DMS 273 (cell line): Measurements from ENCODE around the gene DRC3.
"Not testable (repeated sequence)": the region's sequence is repeated elsewhere in the genome, so short reads cannot be mapped to it uniquely, and the experiment has no call there.

Source experiments
- DNase-seq: peaks from one replicate; lab custom pipeline; 2025; ENCODE audit not compliant: unreplicated experiment; lab: John Stamatoyannopoulos, UW

Gene DRC3

GRCh38 chr17:17972126-17972951 is at the start of gene DRC3, which contains the start of gene TOM1L2:
Gene DRC3 (plus strand): TSS chr17:17972862. CDS start chr17:17977599, 4,737 bp downstream.
Gene TOM1L2 (minus strand): TSS chr17:17972400. CDS start chr17:17972313, 87 bp downstream.
- DNase-seq, result peak; percentile 100

- no peak for DNase-seq
Measured at GRCh38 chr17:17924131-17924856, 48.4 kb upstream of the DRC3 start.

- DNase-seq, result no peak
Measured at GRCh38 chr17:17924857-17925250, 47.8 kb upstream of the DRC3 start.

- no peak for DNase-seq
Measured at GRCh38 chr17:17926036-17926435, 46.6 kb upstream of the DRC3 start.

- no peak for DNase-seq
Measured at GRCh38 chr17:17926840-17927449, 45.7 kb upstream of the DRC3 start.

GRCh38 chr17:17928398-17929287 is 44.0 kb upstream of the DRC3 start:
- DNase-seq, result no peak

- DNase-seq, result no peak
Measured at GRCh38 chr17:17929655-17930380, 42.8 kb upstream of the DRC3 start.

GRCh38 chr17:17930674-17931073 is 42.0 kb upstream of the DRC3 start:
- no peak for DNase-seq

- DNase-seq, result no peak
Measured at GRCh38 chr17:17931159-17931558, 41.5 kb upstream of the DRC3 start.

GRCh38 chr17:17933775-17934174 is 38.9 kb upstream of the DRC3 start:
- DNase-seq, result no peak

- no peak for DNase-seq
Measured at GRCh38 chr17:17934214-17934613, 38.4 kb upstream of the DRC3 start.

GRCh38 chr17:17934806-17935205 is 37.9 kb upstream of the DRC3 start:
- DNase-seq, result no peak

GRCh38 chr17:17935321-17936271 is 37.1 kb upstream of the DRC3 start:
- DNase-seq, result no peak

GRCh38 chr17:17937201-17937853 is 35.3 kb upstream of the DRC3 start:
- no peak for DNase-seq

GRCh38 chr17:17937958-17938357 is 34.7 kb upstream of the DRC3 start:
- DNase-seq, result no peak

GRCh38 chr17:17938388-17939107 is 34.1 kb upstream of the DRC3 start:
- DNase-seq, result no peak

- not testable (repeated sequence) for DNase-seq
Measured at GRCh38 chr17:17939941-17940340, 32.7 kb upstream of the DRC3 start.

- DNase-seq, result peak; percentile 68
Measured at GRCh38 chr17:17940441-17940911, 32.2 kb upstream of the DRC3 start.
